H9 (cell line): Measurements from ENCODE around the gene RAB3IP. TPM values are rescaled to one million over a fixed set of nuclear protein-coding genes. Genes with fewer than 3 reads are reported as not detected.

Source experiments
- DNase-seq: peaks from one replicate; pipeline ENCODE4 v3.0.0-alpha.2; 2017
- H2AFZ ChIP-seq: one replicate; pipeline ENCODE4 v1.6.1; 2013; ENCODE audit warnings: mild to moderate bottlenecking, low read length, control low read depth, moderate library complexity
- H2AK5ac ChIP-seq: 2 replicates; pipeline ENCODE4 v1.6.1; 2013; ENCODE audit warnings: low read length, control low read depth, mixed read lengths; ENCODE audit not compliant: insufficient read length
- H2BK120ac ChIP-seq: one replicate; pipeline ENCODE4 v1.6.1; 2013; ENCODE audit warnings: low read depth, mild to moderate bottlenecking, low read length, control low read depth, inconsistent platforms; ENCODE audit not compliant: poor library complexity, severe bottlenecking
- H2BK12ac ChIP-seq: 2 replicates; pipeline ENCODE4 v1.6.1; 2013; ENCODE audit warnings: low read length, control low read depth, mixed read lengths, low read depth; ENCODE audit not compliant: insufficient read length
- H2BK15ac ChIP-seq: 2 replicates; pipeline ENCODE4 v1.6.1; 2013; ENCODE audit warnings: low read depth, low read length, control low read depth
- H2BK20ac ChIP-seq: one replicate; pipeline ENCODE4 v1.6.1; 2013; ENCODE audit warnings: low read depth, mild to moderate bottlenecking, low read length, control low read depth, inconsistent platforms; ENCODE audit not compliant: poor library complexity, severe bottlenecking
- H2BK5ac ChIP-seq: 2 replicates; pipeline ENCODE4 v1.6.1; 2013; ENCODE audit warnings: low read length, control low read depth, mixed read lengths; ENCODE audit not compliant: insufficient read length
- H3K14ac ChIP-seq: 2 replicates; pipeline ENCODE4 v1.6.1; 2013; ENCODE audit warnings: low read length, control low read depth; ENCODE audit not compliant: insufficient read depth
- H3K18ac ChIP-seq: 2 replicates; pipeline ENCODE4 v1.6.1; 2013; ENCODE audit warnings: low read depth, mild to moderate bottlenecking, mixed read lengths, low read length, control low read depth; ENCODE audit not compliant: insufficient read length
- H3K23ac ChIP-seq: 2 replicates; pipeline ENCODE4 v1.6.1; 2013; ENCODE audit warnings: low read length, control low read depth, mixed read lengths, low read depth; ENCODE audit not compliant: insufficient read length
- H3K23me2 ChIP-seq: 2 replicates; pipeline ENCODE4 v1.6.1; 2013; ENCODE audit warnings: low read depth, mild to moderate bottlenecking, mixed read lengths, low read length, control low read depth; ENCODE audit not compliant: insufficient read length, poor library complexity, severe bottlenecking
- H3K27ac ChIP-seq: 2 replicates; pipeline ENCODE4 v1.5.1; 2013; ENCODE audit warnings: low read length, control low read depth, mixed read lengths, low read depth; ENCODE audit not compliant: insufficient read length
- H3K27me3 ChIP-seq: 2 replicates; pipeline ENCODE4 v1.6.1; 2013; ENCODE audit warnings: low read length, control low read depth, inconsistent platforms; ENCODE audit not compliant: insufficient read depth
- H3K4ac ChIP-seq: 2 replicates; pipeline ENCODE4 v1.6.1; 2013; ENCODE audit warnings: low read depth, mild to moderate bottlenecking, control low read depth, inconsistent platforms, low read length, moderate library complexity
- H3K4me1 ChIP-seq: 2 replicates; pipeline ENCODE4 v1.6.1; 2013; ENCODE audit warnings: low read length, control low read depth, inconsistent platforms; ENCODE audit not compliant: insufficient read depth
- H3K4me2 ChIP-seq: 2 replicates; pipeline ENCODE4 v1.6.1; 2013; ENCODE audit warnings: low read length, control low read depth, mixed read lengths; ENCODE audit not compliant: insufficient read length, insufficient read depth
- H3K56ac ChIP-seq: 2 replicates; pipeline ENCODE4 v1.6.1; 2013; ENCODE audit warnings: low read depth, mild to moderate bottlenecking, mixed read lengths, low read length, control low read depth; ENCODE audit not compliant: insufficient read length
- H3K79me1 ChIP-seq: 2 replicates; pipeline ENCODE4 v1.6.1; 2013; ENCODE audit warnings: low read depth, mild to moderate bottlenecking, moderate library complexity, low read length, control low read depth, inconsistent platforms; ENCODE audit not compliant: insufficient read depth, poor library complexity, severe bottlenecking
- H3K79me2 ChIP-seq: 2 replicates; pipeline ENCODE4 v1.6.1; 2013; ENCODE audit warnings: low read length, control low read depth, inconsistent platforms; ENCODE audit not compliant: insufficient read depth
- H3K9ac ChIP-seq: 2 replicates; pipeline ENCODE4 v1.6.1; 2013; ENCODE audit warnings: low read length, control low read depth, mixed read lengths; ENCODE audit not compliant: insufficient read length; ENCODE audit errors: extremely low read depth
- H3K9me3 ChIP-seq: one replicate; pipeline ENCODE4 v1.6.1; 2013; ENCODE audit warnings: low read depth, low read length, inconsistent platforms; ENCODE audit not compliant: control insufficient read depth
- H3T11ph ChIP-seq: one replicate; pipeline ENCODE4 v1.6.1; 2013; ENCODE audit warnings: mild to moderate bottlenecking, low read length, control low read depth, inconsistent platforms
- H4K20me1 ChIP-seq: one replicate; pipeline ENCODE4 v1.6.1; 2013; ENCODE audit not compliant: control insufficient read depth, insufficient read length, insufficient read depth
- H4K5ac ChIP-seq: 2 replicates; pipeline ENCODE4 v1.6.1; 2013; ENCODE audit warnings: low read depth, mild to moderate bottlenecking, mixed read lengths, low read length, control low read depth; ENCODE audit not compliant: insufficient read length
- H4K8ac ChIP-seq: replicated peaks from 2 replicates; pipeline ENCODE4 v1.6.1; 2013; ENCODE audit warnings: low read length, control low read depth, mixed read lengths, low read depth; ENCODE audit not compliant: insufficient read length
- H4K91ac ChIP-seq: 2 replicates; pipeline ENCODE4 v1.6.1; 2013; ENCODE audit warnings: low read depth, mild to moderate bottlenecking, moderate library complexity, mixed read lengths, low read length, control low read depth; ENCODE audit not compliant: insufficient read length
- H3K27ac Mint-ChIP-seq, 3 experiments: 2 replicates in 2 of 3; 3 replicates in 1 of 3; pipeline ENCODE4 v1.8.0; 2020 to 2021; ENCODE audit warnings: mixed read lengths in 3 of 3, mild to moderate bottlenecking in 1 of 3, moderate library complexity in 1 of 3
- H3K27me3 Mint-ChIP-seq: 2 replicates; pipeline ENCODE4 v1.8.0; 2021; ENCODE audit warnings: low read depth, mild to moderate bottlenecking, moderate library complexity, mixed read lengths
- H3K36me3 Mint-ChIP-seq, 3 experiments: 2 replicates in 2 of 3; 3 replicates in 1 of 3; pipeline ENCODE4 v1.8.0; 2020 to 2021; ENCODE audit warnings: low read depth in 3 of 3, mixed read lengths in 3 of 3; ENCODE audit not compliant: insufficient read depth in 1 of 3
- H3K4me1 Mint-ChIP-seq, 2 experiments: 2 replicates each; pipeline ENCODE4 v1.8.0; 2020; ENCODE audit warnings: mixed read lengths in 2 of 2
- H3K4me3 Mint-ChIP-seq, 2 experiments: 2 replicates in 1 of 2; 3 replicates in 1 of 2; pipeline ENCODE4 v1.8.0; 2020 to 2021; ENCODE audit warnings: mild to moderate bottlenecking in 2 of 2, mixed read lengths in 2 of 2, moderate library complexity in 1 of 2
- H3K9me3 Mint-ChIP-seq, 2 experiments: 2 replicates in 1 of 2; 3 replicates in 1 of 2; pipeline ENCODE4 v1.8.0; 2020; ENCODE audit warnings: mild to moderate bottlenecking in 2 of 2, mixed read lengths in 2 of 2, moderate library complexity in 1 of 2
- WGBS: extraction: QIAGEN DNeasy Blood & Tissue Kit; methylation state at CpG from one replicate; pipeline ENCODE4 v1.1.7; 2013; ENCODE audit warnings: missing lambda C conversion rate, low lambda C conversion rate, mixed read lengths; ENCODE audit not compliant: insufficient read length; ENCODE audit errors: extremely low coverage; 5-methylcytosine and 5-hydroxymethylcytosine counted together
- total RNA-seq: library from RNA; stranded (reverse); gene quantifications from 2 replicates; pipeline ENCODE4 v1.2.1, GENCODE V29; 2021
- TF ChIP-seq, protein P1 (sequence below): fragments of 200-600 bp; sonication (generic); conservative IDR thresholded peaks from 3 replicates; pipeline ENCODE4 v1.8.0; 2021; ENCODE audit warnings: antibody characterized with exemption, mild to moderate bottlenecking

RAB3IP gene
- total RNA-seq, 1 experiment from 2014 or later: 45.5 TPM

DNA sequence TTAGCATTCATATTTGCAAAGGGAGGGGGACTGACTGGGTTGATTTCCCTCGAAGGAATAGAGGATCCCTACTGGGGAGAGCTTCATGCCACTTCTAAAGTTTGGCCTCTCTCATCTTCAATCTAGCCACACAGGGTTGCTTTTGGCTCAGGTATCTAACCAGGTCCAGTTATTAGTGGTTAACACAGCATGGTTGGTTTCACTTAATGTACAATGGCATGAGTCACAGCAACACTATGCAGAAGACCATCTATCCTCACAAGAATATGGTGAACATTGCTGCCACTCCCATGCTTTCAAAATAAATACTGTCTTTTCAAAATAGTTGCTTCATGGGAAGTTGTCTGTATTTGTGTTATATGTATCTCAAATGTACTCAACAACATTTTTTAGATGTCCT, 6.6 kb upstream of the RAB3IP start:
- no peak overlapping the region for H4K8ac ChIP-seq
- H3K9ac ChIP-seq: no peak overlapping the region
- H3K9me3 ChIP-seq: no peaks in the 10 kb centered on the region
- H3K23ac ChIP-seq: no peak overlapping the region
- no peaks in the 10 kb centered on the region for H3K79me2 ChIP-seq
- no peak overlapping the region for H4K91ac ChIP-seq
- no peaks in the 10 kb centered on the region for H3K4me1 ChIP-seq
- no peaks in the 10 kb centered on the region for H3K4me1 Mint-ChIP-seq
- H2BK5ac ChIP-seq: no peak overlapping the region
- TF ChIP-seq, protein P1, sequence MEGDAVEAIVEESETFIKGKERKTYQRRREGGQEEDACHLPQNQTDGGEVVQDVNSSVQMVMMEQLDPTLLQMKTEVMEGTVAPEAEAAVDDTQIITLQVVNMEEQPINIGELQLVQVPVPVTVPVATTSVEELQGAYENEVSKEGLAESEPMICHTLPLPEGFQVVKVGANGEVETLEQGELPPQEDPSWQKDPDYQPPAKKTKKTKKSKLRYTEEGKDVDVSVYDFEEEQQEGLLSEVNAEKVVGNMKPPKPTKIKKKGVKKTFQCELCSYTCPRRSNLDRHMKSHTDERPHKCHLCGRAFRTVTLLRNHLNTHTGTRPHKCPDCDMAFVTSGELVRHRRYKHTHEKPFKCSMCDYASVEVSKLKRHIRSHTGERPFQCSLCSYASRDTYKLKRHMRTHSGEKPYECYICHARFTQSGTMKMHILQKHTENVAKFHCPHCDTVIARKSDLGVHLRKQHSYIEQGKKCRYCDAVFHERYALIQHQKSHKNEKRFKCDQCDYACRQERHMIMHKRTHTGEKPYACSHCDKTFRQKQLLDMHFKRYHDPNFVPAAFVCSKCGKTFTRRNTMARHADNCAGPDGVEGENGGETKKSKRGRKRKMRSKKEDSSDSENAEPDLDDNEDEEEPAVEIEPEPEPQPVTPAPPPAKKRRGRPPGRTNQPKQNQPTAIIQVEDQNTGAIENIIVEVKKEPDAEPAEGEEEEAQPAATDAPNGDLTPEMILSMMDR: no peak
- H3K79me1 ChIP-seq: no peaks in the 10 kb centered on the region
- no peak overlapping the region for H3K27ac Mint-ChIP-seq
- H3K27me3 Mint-ChIP-seq: peaks cover 13% of the 10 kb centered on the region
- H3K23me2 ChIP-seq: no peaks in the 10 kb centered on the region
- no peak overlapping the region for H3K56ac ChIP-seq
- no peak overlapping the region for H3K4ac ChIP-seq
- H3K4me3 Mint-ChIP-seq: no peak overlapping the region
- H4K20me1 ChIP-seq: no peaks in the 10 kb centered on the region
- no peak overlapping the region for H3K14ac ChIP-seq
- H2AK5ac ChIP-seq: no peak overlapping the region
- no peak overlapping the region for H2AFZ ChIP-seq
- no peak overlapping the region for H2BK12ac ChIP-seq
- no peak overlapping the region for H3K18ac ChIP-seq
- no peak for DNase-seq
- no peak overlapping the region for H3K27ac ChIP-seq
- no peak overlapping the region for H3K4me2 ChIP-seq
- H2BK15ac ChIP-seq: no peak overlapping the region
- H3K36me3 Mint-ChIP-seq: no peaks in the 10 kb centered on the region
- H2BK120ac ChIP-seq: no peak overlapping the region
- no peaks in the 10 kb centered on the region; the same call in 1 of the 2 replicates for H3K27me3 ChIP-seq
- H2BK20ac ChIP-seq: no peak overlapping the region
- no peaks in the 10 kb centered on the region for H3K9me3 Mint-ChIP-seq
- no peak overlapping the region for H3T11ph ChIP-seq
- H4K5ac ChIP-seq: no peak overlapping the region
- no CpG with 5 or more reads among the region's 1 CpG for WGBS
